ENCODE results near the gene BPIFB2. TPM values are rescaled to one million over a fixed set of nuclear protein-coding genes. Genes with fewer than 3 reads are reported as not detected.

BPIFB2 gene
- total and polyA plus RNA-seq, 2 donors (not counting 3 experiments of a cell fraction or from before 2014, with no cell fraction given): not detected

DNA sequence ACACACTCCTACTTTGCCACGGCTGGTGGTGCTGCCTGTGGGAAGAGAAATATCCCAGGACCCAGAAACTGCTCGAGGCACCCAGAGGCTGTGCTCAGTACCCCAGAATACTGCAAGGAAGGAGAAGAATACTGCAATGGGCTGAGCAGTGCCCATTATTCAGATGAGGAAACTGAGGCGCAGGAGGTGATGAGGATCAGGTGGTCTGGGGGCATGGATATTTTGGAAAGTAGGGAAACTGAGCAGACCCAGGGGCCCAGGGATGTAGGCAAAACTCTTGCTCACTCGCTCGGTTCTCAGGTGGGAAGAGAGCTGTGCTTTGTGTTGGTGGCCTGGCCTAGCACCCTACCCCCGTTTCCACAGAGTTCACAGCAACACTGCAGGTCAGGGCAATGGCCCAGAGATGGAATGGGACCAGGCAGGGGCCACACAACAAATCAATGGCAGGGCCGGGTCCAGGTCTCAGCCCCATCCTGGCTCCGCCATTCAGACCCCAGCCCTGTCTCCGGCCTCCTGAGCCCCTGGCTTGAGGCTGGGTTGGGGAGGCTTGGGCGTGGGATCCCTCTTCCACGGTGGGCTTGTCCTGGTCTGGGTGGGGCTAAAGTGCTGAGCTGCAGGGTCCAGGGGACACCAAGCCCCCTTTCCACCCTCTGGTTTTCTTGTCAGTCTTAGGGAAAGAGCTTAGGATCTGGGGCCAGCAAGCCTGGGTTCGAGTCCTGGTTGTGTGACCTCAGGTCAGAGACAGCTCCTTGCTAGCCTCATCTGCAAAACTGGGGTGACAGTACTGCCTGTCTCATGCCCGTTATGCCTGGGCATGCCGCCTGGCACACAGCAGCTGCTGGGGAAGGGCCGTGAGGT is 37.2 kb upstream of the BPIFB2 start:
- H3K79me2 ChIP-seq (ENCODE audit: control insufficient read depth, insufficient read depth, low read length): no peaks in the 10 kb centered on the region
- no peaks in the 10 kb centered on the region for H3K9me1 ChIP-seq (replicated peaks; ENCODE audit: control insufficient read depth, extremely low read depth, insufficient read depth, low read length)
- no peaks in the 10 kb centered on the region for H4K20me1 ChIP-seq (replicated peaks; ENCODE audit: control insufficient read depth, extremely low read depth, insufficient read depth, low read length)
- no TSS peak for BruUV-seq (replicated peaks)
- H3K4me1 ChIP-seq (ENCODE audit: control insufficient read depth, extremely low read depth, insufficient read depth, low read length): peaks cover 14% of the 10 kb centered on the region
- H3K27me3 ChIP-seq (ENCODE audit: control insufficient read depth in 2 of 2, insufficient read depth in 2 of 2, low read length in 2 of 2): peaks cover 0 to 2% of the 10 kb centered on the region in 2 experiments
- intact Hi-C loops (cut with micrococcal nuclease) (no loop called here), dilution Hi-C loops (cut with MboI; ENCODE audit: extremely low pct_ligation_motif_present, low sequenced_read_pairs) (no loop called here)
- FAIRE-seq (no peak), DNase-seq (ENCODE audit: low read depth, low spot score) (no peak)
- POLR2A ChIA-PET: no interaction called here
- H3K9me3 ChIP-seq (replicated peaks; ENCODE audit: control insufficient read depth, insufficient read depth, low read length): no peaks in the 10 kb centered on the region
- no peaks in the 10 kb centered on the region for H3K36me3 ChIP-seq (ENCODE audit: control insufficient read depth in 2 of 2, extremely low read depth in 1 of 2, insufficient read depth in 2 of 2, low read length in 2 of 2)
- no peak overlapping the region for H3K4me2 ChIP-seq (ENCODE audit: insufficient read depth, low read length)
- TF ChIP-seq FOS (IDR thresholded peaks at IDR 0.05; ENCODE audit: borderline replicate concordance, insufficient read depth, low read length) (no peak), EZH2 (IDR thresholded peaks at IDR 0.05; ENCODE audit: borderline replicate concordance, low read depth, low read length, severe bottlenecking) (no peak), POLR2AphosphoS5 (IDR thresholded peaks at IDR 0.05; ENCODE audit: insufficient read depth, low read depth, low read length) (no peak), POLR2A (IDR thresholded peaks at IDR 0.05; ENCODE audit: low read depth, low read length) (no peak), GATA2 (IDR thresholded peaks at IDR 0.05; ENCODE audit: insufficient read depth, insufficient read length, low read depth, low read length) (no peak), CTCF (IDR thresholded peaks at IDR 0.05; ENCODE audit: extremely low read depth in 1 of 2, insufficient read depth in 1 of 2, low read depth in 1 of 2, low read length in 2 of 2) (no peak), JUN (IDR thresholded peaks at IDR 0.05; ENCODE audit: borderline replicate concordance, insufficient read depth, insufficient read length, low read depth) (no peak), MYC (IDR thresholded peaks at IDR 0.05; ENCODE audit: low read depth, low read length) (no peak)
- TF ChIP-seq, protein P1, sequence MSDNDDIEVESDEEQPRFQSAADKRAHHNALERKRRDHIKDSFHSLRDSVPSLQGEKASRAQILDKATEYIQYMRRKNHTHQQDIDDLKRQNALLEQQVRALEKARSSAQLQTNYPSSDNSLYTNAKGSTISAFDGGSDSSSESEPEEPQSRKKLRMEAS (IDR thresholded peaks at IDR 0.05; ENCODE audit: insufficient read depth, insufficient read length): no peak
- CTCF ChIA-PET: interaction anchor here (1.0 to 1.1 kb wide), 2 partner anchors 23 to 24 kb away, joined by 3 to 4 read pairs; no protein-coding TSS in a partner anchor
- H3K4me3 ChIP-seq (replicated peaks in 1 of 3; ENCODE audit: insufficient read depth in 1 of 3, low read depth in 1 of 3, low read length in 3 of 3): no peak overlapping the region
- no peak overlapping the region for H3K9ac ChIP-seq (replicated peaks; ENCODE audit: extremely low read depth, insufficient read depth, low read length)
- H3K27ac ChIP-seq (ENCODE audit: insufficient read depth, low read depth, low read length): no peak overlapping the region
- no peak overlapping the region for H2AFZ ChIP-seq (ENCODE audit: low read depth, low read length)

Data from endothelial cell of umbilical vein (primary cell).